BJ (cell line): ENCODE measurements around the gene MTUS2. TPM values are rescaled to one million over a fixed set of nuclear protein-coding genes. Genes with fewer than 3 reads are reported as not detected.

Source experiments
- CTCF ChIA-PET: fragments of 350-600 bp; formaldehyde crosslinking; extraction: SDS; loops from one replicate; lab custom pipeline; 2021; ENCODE audit warnings: antibody characterized with exemption, inconsistent platforms; lab: Yijun Ruan, JAX
- POLR2A ChIA-PET: fragments of 300-600 bp; sonication (Branson Sonifier 250); formaldehyde crosslinking; extraction: SDS; loops from one replicate; lab custom pipeline; 2021; ENCODE audit warnings: antibody characterized with exemption; lab: Charles Lee
- DNase-seq: peaks from one replicate; pipeline ENCODE4 v3.0.0-alpha.2; 2011; ENCODE audit warnings: low read depth
- H3K27me3 ChIP-seq: 2 replicates; pipeline ENCODE4 v1.6.0; 2011; ENCODE audit warnings: low read length; ENCODE audit not compliant: control insufficient read depth, insufficient read depth
- H3K36me3 ChIP-seq: 2 replicates; pipeline ENCODE4 v1.5.1; 2011; ENCODE audit warnings: low read length; ENCODE audit not compliant: control insufficient read depth, insufficient read depth
- H3K4me3 ChIP-seq: 2 replicates; pipeline ENCODE4 v1.5.1; 2011; ENCODE audit warnings: low read depth, mild to moderate bottlenecking, control low read depth, low read length
- polyA plus RNA-seq: library from polyadenylated mRNA; depleted of rRNA; stranded (reverse); fragments of >200 nt; gene quantifications from 2 replicates; pipeline ENCODE4 v1.2.3, GENCODE V29; 2011
- TF ChIP-seq, protein P1 (sequence below): IDR thresholded peaks from 2 replicates; pipeline ENCODE4 v1.5.1; 2011; ENCODE audit warnings: low read depth, mild to moderate bottlenecking, control low read depth, inconsistent platforms, low read length, moderate library complexity; ENCODE audit not compliant: insufficient read depth

The MTUS2 gene
- polyA plus RNA-seq, 1 experiment, result 0.05 TPM

DNA sequence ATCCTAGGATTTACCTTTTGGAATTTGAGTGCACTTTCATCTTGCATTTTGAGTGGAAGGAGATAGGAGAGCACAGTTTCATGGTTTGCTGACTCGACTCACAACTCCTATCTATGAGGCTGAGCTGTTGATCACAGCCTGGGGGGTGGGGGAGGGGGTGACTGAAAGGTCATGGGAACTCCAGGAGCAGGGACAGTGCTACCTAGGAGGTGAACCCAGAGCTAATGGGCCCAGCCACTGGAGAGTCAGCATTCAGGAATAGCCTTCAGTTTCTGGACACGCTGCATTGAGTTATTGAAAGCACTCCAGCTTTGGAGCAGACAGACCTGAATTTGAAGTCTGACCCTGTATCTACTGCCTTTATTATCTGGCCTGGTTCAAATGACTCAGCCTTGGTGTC lies 435.4 kb downstream of the MTUS2 start:
- H3K36me3 ChIP-seq, result no peaks in the 10 kb centered on the region
- H3K27me3 ChIP-seq, result no peaks in the 10 kb centered on the region
- DNase-seq, result no peak
- CTCF ChIA-PET, result no interaction called here
- TF ChIP-seq, protein P1, sequence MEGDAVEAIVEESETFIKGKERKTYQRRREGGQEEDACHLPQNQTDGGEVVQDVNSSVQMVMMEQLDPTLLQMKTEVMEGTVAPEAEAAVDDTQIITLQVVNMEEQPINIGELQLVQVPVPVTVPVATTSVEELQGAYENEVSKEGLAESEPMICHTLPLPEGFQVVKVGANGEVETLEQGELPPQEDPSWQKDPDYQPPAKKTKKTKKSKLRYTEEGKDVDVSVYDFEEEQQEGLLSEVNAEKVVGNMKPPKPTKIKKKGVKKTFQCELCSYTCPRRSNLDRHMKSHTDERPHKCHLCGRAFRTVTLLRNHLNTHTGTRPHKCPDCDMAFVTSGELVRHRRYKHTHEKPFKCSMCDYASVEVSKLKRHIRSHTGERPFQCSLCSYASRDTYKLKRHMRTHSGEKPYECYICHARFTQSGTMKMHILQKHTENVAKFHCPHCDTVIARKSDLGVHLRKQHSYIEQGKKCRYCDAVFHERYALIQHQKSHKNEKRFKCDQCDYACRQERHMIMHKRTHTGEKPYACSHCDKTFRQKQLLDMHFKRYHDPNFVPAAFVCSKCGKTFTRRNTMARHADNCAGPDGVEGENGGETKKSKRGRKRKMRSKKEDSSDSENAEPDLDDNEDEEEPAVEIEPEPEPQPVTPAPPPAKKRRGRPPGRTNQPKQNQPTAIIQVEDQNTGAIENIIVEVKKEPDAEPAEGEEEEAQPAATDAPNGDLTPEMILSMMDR, result no peak
- POLR2A ChIA-PET, result no interaction called here
- H3K4me3 ChIP-seq, result no peak overlapping the region

DNA sequence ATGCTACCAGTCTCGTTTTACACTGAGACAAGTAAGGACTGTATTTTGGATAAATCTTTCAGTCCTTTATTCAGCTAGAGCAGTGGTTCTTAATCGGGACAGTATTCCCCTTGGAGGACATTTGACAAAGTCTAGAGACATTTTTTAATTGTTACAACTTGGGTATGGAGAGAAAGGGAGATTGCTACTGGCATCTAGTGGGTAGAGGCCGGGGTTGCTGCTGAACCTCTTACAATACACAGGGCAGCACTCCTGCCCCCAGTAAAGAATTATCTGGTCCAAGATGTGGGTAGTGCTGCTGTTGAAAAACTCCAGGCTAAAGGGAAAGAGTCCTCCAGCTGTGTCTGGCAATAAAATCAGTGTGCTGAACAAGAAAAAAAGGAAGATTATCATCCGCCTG lies 440.5 kb downstream of the MTUS2 start:
- no peak overlapping the region for H3K4me3 ChIP-seq
- H3K36me3 ChIP-seq, result no peaks in the 10 kb centered on the region
- POLR2A ChIA-PET, result no interaction called here
- CTCF ChIA-PET, result interaction anchor here (1.1 to 2.2 kb wide), 2 partner anchors 10 to 12 kb away, joined by 3 to 7 read pairs; no protein-coding TSS in a partner anchor
- DNase-seq, result no peak
- TF ChIP-seq, protein P1, result no peak
- H3K27me3 ChIP-seq, result no peaks in the 10 kb centered on the region

DNA sequence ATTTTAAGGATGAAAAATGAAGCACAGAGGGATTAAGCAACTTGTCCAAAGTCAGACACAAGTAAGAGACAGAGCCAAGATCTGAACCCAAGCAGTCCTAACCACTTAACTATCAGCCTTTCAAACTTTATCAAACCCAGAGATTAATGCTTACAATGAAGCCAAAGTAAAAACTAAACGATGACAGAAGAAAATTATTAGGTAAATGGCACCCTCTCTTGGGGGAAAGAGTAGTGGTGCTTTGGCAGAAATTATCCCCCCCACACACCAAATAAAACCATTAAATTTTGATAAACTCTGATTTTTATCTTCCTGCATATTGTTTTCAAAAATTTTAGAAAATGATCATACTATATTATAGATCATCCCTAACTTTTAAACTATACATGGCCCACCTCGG lies 446.1 kb downstream of the MTUS2 start:
- no peak for DNase-seq
- POLR2A ChIA-PET, result no interaction called here
- Histone ChIP-seq H3K36me3 (no peaks in the 10 kb centered on the region), H3K27me3 (peaks cover 9% of the 10 kb centered on the region), H3K4me3 (no peak overlapping the region)
- CTCF ChIA-PET, result no interaction called here
- TF ChIP-seq, protein P1, result no peak

DNA sequence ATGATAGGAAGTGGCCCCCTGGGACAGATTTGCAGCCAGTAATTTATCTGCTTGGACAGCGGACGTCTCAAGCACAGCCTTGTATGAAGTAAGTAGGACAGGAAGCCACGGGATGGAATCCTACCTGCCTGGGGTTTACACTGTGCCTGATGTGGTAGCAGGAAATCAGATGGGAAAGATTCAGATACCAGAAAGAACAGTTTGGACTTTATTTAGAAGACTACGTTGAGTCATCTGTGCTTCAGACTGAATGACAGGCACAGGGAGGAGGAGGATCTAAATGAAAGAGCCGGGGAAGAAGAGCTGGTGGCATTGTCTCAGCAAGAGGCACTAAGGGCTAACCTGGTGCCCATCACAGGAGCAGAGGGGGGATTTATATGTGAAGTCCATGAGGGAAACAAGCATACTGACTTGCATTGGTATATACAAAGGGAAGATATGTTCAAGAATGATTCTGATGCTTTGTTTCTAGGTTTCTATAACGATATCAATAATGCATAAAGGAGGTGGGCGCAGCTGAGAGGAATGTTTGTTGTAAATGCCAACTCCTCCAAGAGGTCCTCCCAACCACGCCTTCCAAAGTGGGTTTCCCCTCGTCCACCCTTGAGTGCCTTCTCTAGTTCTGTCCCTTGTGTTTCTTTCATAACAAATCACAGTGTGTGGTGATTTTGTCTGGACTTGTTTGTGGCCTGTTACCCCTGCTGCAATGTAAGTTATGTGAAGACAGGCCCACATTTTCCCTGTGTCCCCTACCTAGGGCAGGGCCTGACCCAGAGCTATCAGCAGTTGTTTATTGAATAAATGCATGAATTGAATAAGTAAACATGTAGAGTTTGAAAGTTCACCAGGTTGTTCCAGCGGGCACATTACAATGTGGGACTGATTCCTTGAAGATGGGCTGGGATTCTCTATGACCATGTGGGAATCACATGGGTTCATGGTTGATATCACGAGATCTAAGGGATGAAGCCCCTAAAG lies 446.9 kb downstream of the MTUS2 start:
- CTCF ChIA-PET, result no interaction called here
- TF ChIP-seq, protein P1, result no peak
- H3K36me3 ChIP-seq, result no peaks in the 10 kb centered on the region
- no peak overlapping the region for H3K4me3 ChIP-seq
- POLR2A ChIA-PET, result no interaction called here
- H3K27me3 ChIP-seq, result peaks cover 9% of the 10 kb centered on the region
- no peak for DNase-seq

DNA sequence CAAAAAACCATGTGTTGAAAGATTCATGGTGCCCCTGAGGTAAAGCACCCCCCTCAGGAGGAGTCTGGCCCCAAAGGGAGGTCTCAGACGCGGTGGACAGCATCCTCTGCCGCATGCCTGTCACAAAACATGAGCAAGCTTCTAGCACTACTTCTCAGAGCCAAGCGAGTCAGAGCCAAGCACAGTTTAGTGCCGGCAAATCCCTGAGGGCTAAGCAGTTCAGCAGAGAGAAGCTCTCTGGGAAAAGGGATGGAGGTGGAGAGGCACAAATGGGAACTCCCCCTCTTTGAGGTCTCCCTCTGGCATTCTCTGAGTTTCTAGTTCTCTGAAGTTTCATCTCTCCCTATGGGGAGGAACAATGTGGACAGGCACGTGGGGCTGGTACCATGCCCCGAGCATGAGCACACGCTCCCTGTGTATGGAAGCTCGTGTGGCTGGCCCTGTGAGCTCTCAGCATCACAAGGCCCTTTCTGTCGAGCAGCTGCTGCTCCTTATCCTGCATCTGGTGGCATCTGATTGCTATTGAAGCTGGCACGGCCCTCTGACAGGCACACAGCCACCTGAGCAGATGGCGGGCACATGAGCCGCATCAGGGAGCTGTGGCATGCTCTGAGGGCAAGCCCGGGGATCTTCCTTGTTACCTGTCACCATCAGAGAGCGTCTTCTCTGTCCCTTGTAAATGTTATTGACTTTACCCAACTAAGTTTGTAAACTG lies 450.3 kb downstream of the MTUS2 start:
- TF ChIP-seq, protein P1, result no peak
- H3K36me3 ChIP-seq, result no peaks in the 10 kb centered on the region
- H3K4me3 ChIP-seq, result no peak overlapping the region
- DNase-seq, result no peak
- peaks cover 9% of the 10 kb centered on the region for H3K27me3 ChIP-seq
- CTCF ChIA-PET, result no interaction called here
- POLR2A ChIA-PET, result no interaction called here
